HG02884 (cell line): ENCODE results near the gene PBX1.

Source experiments
- ATAC-seq: cut with Tn5 transposase; IDR thresholded peaks from one replicate; pipeline ENCODE4 v1.9.1; 2021; ENCODE audit warnings: mild to moderate bottlenecking, moderate library complexity; ENCODE audit not compliant: unreplicated experiment

The PBX1 gene

GRCh38 chr1:164846731-164847691 is 288.0 kb downstream of the PBX1 start:
- ATAC-seq, result no peak

GRCh38 chr1:164853146-164853545 is 294.2 kb downstream of the PBX1 start:
- ATAC-seq, result no peak

GRCh38 chr1:164855716-164856329 is 296.8 kb downstream of the PBX1 start:
- no peak for ATAC-seq

- ATAC-seq, result no peak
These were observed 297.4 kb downstream of the PBX1 start for GRCh38 chr1:164856381-164856780.

GRCh38 chr1:164857439-164857838 is 298.5 kb downstream of the PBX1 start:
- no peak for ATAC-seq

GRCh38 chr1:164858096-164858632 is 299.2 kb downstream of the PBX1 start:
- no peak for ATAC-seq

GRCh38 chr1:164861632-164862031 is 302.6 kb downstream of the PBX1 start:
- ATAC-seq, result no peak

GRCh38 chr1:164863056-164863455 is 304.1 kb downstream of the PBX1 start:
- no peak for ATAC-seq

GRCh38 chr1:164864161-164864560 is 305.2 kb downstream of the PBX1 start:
- ATAC-seq, result no peak

GRCh38 chr1:164865385-164865784 is 306.4 kb downstream of the PBX1 start:
- ATAC-seq, result no peak

GRCh38 chr1:164867590-164867989 is 308.6 kb downstream of the PBX1 start:
- ATAC-seq, result no peak

GRCh38 chr1:164868990-164869389 is 310.0 kb downstream of the PBX1 start:
- ATAC-seq, result no peak

GRCh38 chr1:164875518-164875917 is 316.5 kb downstream of the PBX1 start:
- no peak for ATAC-seq

GRCh38 chr1:164876398-164877116 is 317.6 kb downstream of the PBX1 start:
- no peak for ATAC-seq

- ATAC-seq, result no peak
These were observed 321.2 kb downstream of the PBX1 start for GRCh38 chr1:164880199-164880598.

- ATAC-seq, result no peak
These were observed 321.7 kb downstream of the PBX1 start for GRCh38 chr1:164880644-164881043.

- no peak for ATAC-seq
These were observed 326.3 kb downstream of the PBX1 start for GRCh38 chr1:164885311-164885710.

GRCh38 chr1:164886101-164886500 is 327.1 kb downstream of the PBX1 start:
- no peak for ATAC-seq

- no peak for ATAC-seq
These were observed 332.6 kb downstream of the PBX1 start for GRCh38 chr1:164891615-164892014.

- ATAC-seq, result no peak
These were observed 336.3 kb downstream of the PBX1 start for GRCh38 chr1:164895026-164895912.
